HepG2 (cell line): ENCODE data around the gene ATP11A. TPM values are rescaled to one million over a fixed set of nuclear protein-coding genes. Genes with fewer than 3 reads are reported as not detected.
A peak's percentile ranks its signal among the peaks of the same experiment; 100 is the strongest.

ENCODE experiments used
- ATF7-NPFF ChIP-seq: sonication (generic); formaldehyde crosslinking; IDR thresholded peaks from 2 replicates; pipeline ENCODE4 v1.8.1; 2023; ENCODE audit warnings: mild to moderate bottlenecking, low read depth, missing genetic modification reagents, moderate library complexity
- CHD2 ChIP-seq: IDR thresholded peaks from 2 replicates; pipeline ENCODE4 v1.6.1; 2011; ENCODE audit warnings: low read depth, low read length, improper control_type of control experiment
- CHD4 ChIP-seq: fragments of 200-600 bp; sonication (generic); IDR thresholded peaks from 2 replicates; pipeline ENCODE4 v1.7.0; 2017; ENCODE audit warnings: mild to moderate bottlenecking, low read length, borderline replicate concordance
- DMAP1 ChIP-seq: IDR thresholded peaks from 2 replicates; pipeline ENCODE4 v1.6.1; 2016
- ETS1 ChIP-seq: sonication (generic); formaldehyde crosslinking; IDR thresholded peaks from 2 replicates; pipeline ENCODE4 v1.4.0; 2020; ENCODE audit warnings: missing genetic modification reagents
- ETV6 ChIP-seq: sonication (generic); formaldehyde crosslinking; conservative IDR thresholded peaks from 2 replicates; pipeline ENCODE4 v1.4.0; 2020; ENCODE audit warnings: missing genetic modification reagents
- FLYWCH1 ChIP-seq: sonication (generic); formaldehyde crosslinking; IDR thresholded peaks from 2 replicates; pipeline ENCODE4 v1.8.1; 2023; ENCODE audit warnings: mild to moderate bottlenecking, missing genetic modification reagents
- GLI4 ChIP-seq: sonication (generic); formaldehyde crosslinking; IDR thresholded peaks from 2 replicates; pipeline ENCODE4 v1.5.1; 2020; ENCODE audit warnings: missing genetic modification reagents, mild to moderate bottlenecking, moderate library complexity, borderline replicate concordance
- IKZF4 ChIP-seq: sonication (generic); formaldehyde crosslinking; IDR thresholded peaks from 2 replicates; pipeline ENCODE4 v1.5.1; 2020; ENCODE audit warnings: borderline replicate concordance, mild to moderate bottlenecking, low read depth, missing genetic modification reagents; ENCODE audit errors: not compliant biosample characterization
- KAT2B ChIP-seq: fragments of 150-350 bp; IDR thresholded peaks from 2 replicates; pipeline ENCODE4 v1.6.1; 2014; ENCODE audit warnings: low read depth, low read length, borderline replicate concordance
- MTA1 ChIP-seq: sonication (generic); formaldehyde crosslinking; IDR thresholded peaks from 2 replicates; pipeline ENCODE4 v1.4.0; 2020; ENCODE audit warnings: missing genetic modification reagents, mild to moderate bottlenecking, borderline replicate concordance
- MXD3 ChIP-seq: IDR thresholded peaks from 2 replicates; pipeline ENCODE4 v1.6.1; 2016; ENCODE audit warnings: mild to moderate bottlenecking, missing biosample characterization, missing genetic modification reagents
- NFRKB ChIP-seq: fragments of 450-650 bp; IDR thresholded peaks from 2 replicates; pipeline ENCODE4 v1.6.1; 2017
- PCBP1 ChIP-seq: fragments of 200-400 bp; formaldehyde crosslinking; IDR thresholded peaks from 2 replicates; pipeline ENCODE4 v1.6.1; 2017; ENCODE audit warnings: mild to moderate bottlenecking, low read depth, low read length, borderline replicate concordance
- RFX1 ChIP-seq: fragments of 450-650 bp; IDR thresholded peaks from 2 replicates; pipeline ENCODE4 v1.6.1; 2017
- SYNCRIP ChIP-seq: fragments of 200-400 bp; formaldehyde crosslinking; IDR thresholded peaks from 2 replicates; pipeline ENCODE4 v1.6.1; 2018; ENCODE audit warnings: mild to moderate bottlenecking, low read depth, low read length; ENCODE audit not compliant: insufficient read depth
- TMF1 ChIP-seq: sonication (generic); formaldehyde crosslinking; IDR thresholded peaks from 2 replicates; pipeline ENCODE4 v1.8.1; 2022; ENCODE audit warnings: low read depth, missing genetic modification reagents
- U2AF2 ChIP-seq: fragments of 200-400 bp; formaldehyde crosslinking; IDR thresholded peaks from 2 replicates; pipeline ENCODE4 v1.6.1; 2017; ENCODE audit warnings: low read depth, mild to moderate bottlenecking, low read length
- ZBTB2 ChIP-seq: sonication (generic); formaldehyde crosslinking; IDR thresholded peaks from 2 replicates; pipeline ENCODE4 v1.8.0; 2022; ENCODE audit warnings: low read depth, missing genetic modification reagents
- ZBTB43 ChIP-seq: sonication (generic); formaldehyde crosslinking; conservative IDR thresholded peaks from 2 replicates; pipeline ENCODE4 v1.4.0; 2020; ENCODE audit warnings: missing genetic modification reagents
- ZNF12 ChIP-seq: sonication (generic); formaldehyde crosslinking; IDR thresholded peaks from 2 replicates; pipeline ENCODE4 v1.5.0; 2020; ENCODE audit warnings: missing genetic modification reagents
- ZNF674 ChIP-seq: sonication (generic); formaldehyde crosslinking; IDR thresholded peaks from 2 replicates; pipeline ENCODE4 v1.5.0; 2020; ENCODE audit warnings: low read depth, mild to moderate bottlenecking, missing genetic modification reagents
- ZNF879 ChIP-seq: sonication (generic); formaldehyde crosslinking; IDR thresholded peaks from 2 replicates; pipeline ENCODE4 v1.8.1; 2023; ENCODE audit warnings: missing genetic modification reagents
- polyA plus RNA-seq, 8 experiments: library from polyadenylated mRNA; depleted of rRNA in 3 of 8; stranded (reverse) in 7 of 8; unstranded in 1 of 8; fragments of >200 nt; fragmentation: Illumina TruSeq in 4 of 8; extraction: Trizol in 4 of 8; gene quantifications; 2 replicates each; pipeline versions ENCODE4 v1.2.1 to v1.2.3, GENCODE V29; 2011 to 2016; ENCODE audit warnings: low read depth in 4 of 8, missing spikeins in 1 of 8, mixed read lengths in 1 of 8; ENCODE audit not compliant: insufficient read depth in 1 of 8
- total RNA-seq, 5 experiments: library from RNA; depleted of rRNA; stranded (reverse); fragments of >200 nt; fragmentation: Illumina TruSeq; extraction: Trizol; gene quantifications; 2 replicates each; pipeline ENCODE4 v1.2.3, GENCODE V29; 2016; ENCODE audit warnings: low read depth in 1 of 5
- TF ChIP-seq, protein P1 (sequence below): sonication (generic); formaldehyde crosslinking; IDR thresholded peaks from 2 replicates; pipeline ENCODE4 v1.9.0; 2021; ENCODE audit warnings: missing genetic modification reagents, borderline replicate concordance

Gene ATP11A
- total and polyA plus RNA-seq, 2 of the 13 experiments (the other 11 are each of a cell fraction or from before 2014, with no cell fraction given) = 18.4 to 20.1 TPM

- TF ChIP-seq U2AF2 = no peak
- TF ChIP-seq ZNF879 = no peak
- no peak for TF ChIP-seq CHD4
- TF ChIP-seq IKZF4 = peak; percentile 30
- no peak for TF ChIP-seq FLYWCH1 (CRISPR knock-in tag)
- 0 out of 2 replicates have a peak, but pooled peaks have one; percentile 45 for TF ChIP-seq DMAP1 (CRISPR knock-in tag)
- no peak for TF ChIP-seq MXD3 (CRISPR knock-in tag)
- no peak for TF ChIP-seq TMF1 (CRISPR knock-in tag)
- no peak for TF ChIP-seq SYNCRIP
- TF ChIP-seq CHD2 = no peak
- TF ChIP-seq RFX1 = no peak
- TF ChIP-seq NFRKB = no peak
- no peak for TF ChIP-seq ETV6 (CRISPR knock-in tag)
- TF ChIP-seq ATF7-NPFF (CRISPR knock-in tag) = no peak
- TF ChIP-seq ZBTB43 (CRISPR knock-in tag) = no peak
- no peak for TF ChIP-seq GLI4
- no peak for TF ChIP-seq PCBP1
- no peak for TF ChIP-seq MTA1 (CRISPR knock-in tag)
- no peak for TF ChIP-seq ZBTB2 (CRISPR knock-in tag)
- 0 out of 2 replicates have a peak, but pooled peaks have one; percentile 66 for TF ChIP-seq ETS1
- TF ChIP-seq, protein P1, sequence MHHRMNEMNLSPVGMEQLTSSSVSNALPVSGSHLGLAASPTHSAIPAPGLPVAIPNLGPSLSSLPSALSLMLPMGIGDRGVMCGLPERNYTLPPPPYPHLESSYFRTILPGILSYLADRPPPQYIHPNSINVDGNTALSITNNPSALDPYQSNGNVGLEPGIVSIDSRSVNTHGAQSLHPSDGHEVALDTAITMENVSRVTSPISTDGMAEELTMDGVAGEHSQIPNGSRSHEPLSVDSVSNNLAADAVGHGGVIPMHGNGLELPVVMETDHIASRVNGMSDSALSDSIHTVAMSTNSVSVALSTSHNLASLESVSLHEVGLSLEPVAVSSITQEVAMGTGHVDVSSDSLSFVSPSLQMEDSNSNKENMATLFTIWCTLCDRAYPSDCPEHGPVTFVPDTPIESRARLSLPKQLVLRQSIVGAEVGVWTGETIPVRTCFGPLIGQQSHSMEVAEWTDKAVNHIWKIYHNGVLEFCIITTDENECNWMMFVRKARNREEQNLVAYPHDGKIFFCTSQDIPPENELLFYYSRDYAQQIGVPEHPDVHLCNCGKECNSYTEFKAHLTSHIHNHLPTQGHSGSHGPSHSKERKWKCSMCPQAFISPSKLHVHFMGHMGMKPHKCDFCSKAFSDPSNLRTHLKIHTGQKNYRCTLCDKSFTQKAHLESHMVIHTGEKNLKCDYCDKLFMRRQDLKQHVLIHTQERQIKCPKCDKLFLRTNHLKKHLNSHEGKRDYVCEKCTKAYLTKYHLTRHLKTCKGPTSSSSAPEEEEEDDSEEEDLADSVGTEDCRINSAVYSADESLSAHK (CRISPR knock-in tag) = no peak
- no peak for TF ChIP-seq ZNF674 (CRISPR knock-in tag)
- no peak for TF ChIP-seq ZNF12 (CRISPR knock-in tag)
- no peak for TF ChIP-seq KAT2B
Observed at GRCh38 chr13:112894673-112895481, 205.0 kb downstream of the ATP11A start (continued).
